NB4 (cell line): ENCODE results near the gene PHAF1.
A peak's percentile ranks its signal among the peaks of the same experiment; 100 is the strongest.

Experiments
- DNase-seq: peaks from one replicate; pipeline ENCODE4 v3.0.0; 2010; ENCODE audit warnings: low read depth
- H3K4me3 ChIP-seq: one replicate; pipeline ENCODE4 v1.5.1; 2011; ENCODE audit warnings: mild to moderate bottlenecking, low read depth, low read length, moderate library complexity
- CTCF ChIP-seq: IDR thresholded peaks from one replicate; pipeline ENCODE4 v1.5.1; 2012; ENCODE audit warnings: low read depth, low read length
- MAX ChIP-seq: IDR thresholded peaks from 2 replicates; pipeline ENCODE4 v1.6.1; 2011; ENCODE audit warnings: low read depth, low read length
- MYC ChIP-seq: IDR thresholded peaks from 2 replicates; pipeline ENCODE4 v1.6.1; 2011; ENCODE audit warnings: low read depth, low read length
- POLR2A ChIP-seq: IDR thresholded peaks from 2 replicates; pipeline ENCODE4 v1.6.1; 2011; ENCODE audit warnings: mild to moderate bottlenecking; ENCODE audit not compliant: insufficient read length; ENCODE audit errors: extremely low read depth

The PHAF1 gene

GRCh38 chr16:67109407-67110135 is at the start of gene PHAF1:
TSS of gene PHAF1 (plus strand) at chr16:67109941. CDS start at chr16:67110176, 235 bp downstream.
- DNase-seq = peak; percentile 94
- H3K4me3 ChIP-seq = peak within 1 kb of the TSS; percentile 96
- TF ChIP-seq CTCF = no peak
- TF ChIP-seq MAX = peak; percentile 58; the same call in 1 of the 2 replicates
- peak; percentile 46; the same call in 1 of the 2 replicates for TF ChIP-seq MYC
- peak; percentile 89 for TF ChIP-seq POLR2A

- TF ChIP-seq MAX (no peak), CTCF (no peak), POLR2A (no peak), MYC (no peak)
- DNase-seq = peak; percentile 28
- no peak overlapping the region for H3K4me3 ChIP-seq
These were observed 46.7 kb upstream of the PHAF1 start for GRCh38 chr16:67063008-67063407.

GRCh38 chr16:67068212-67068753 is 41.5 kb upstream of the PHAF1 start:
- TF ChIP-seq MAX (no peak), MYC (no peak), POLR2A (no peak), CTCF (no peak)
- no peak for DNase-seq
- H3K4me3 ChIP-seq = no peak overlapping the region

- no peak for DNase-seq
- TF ChIP-seq CTCF (no peak), POLR2A (no peak), MYC (no peak), MAX (no peak)
- no peak overlapping the region for H3K4me3 ChIP-seq
These were observed 38.2 kb upstream of the PHAF1 start for GRCh38 chr16:67071476-67072048.

- TF ChIP-seq POLR2A (no peak), MAX (no peak), MYC (no peak), CTCF (no peak)
- no peak for DNase-seq
- H3K4me3 ChIP-seq = no peak overlapping the region
These were observed 34.4 kb upstream of the PHAF1 start for GRCh38 chr16:67075331-67075730.

GRCh38 chr16:67077871-67078270 is 31.9 kb upstream of the PHAF1 start:
- DNase-seq = no peak
- TF ChIP-seq CTCF = no peak
- no peak for TF ChIP-seq MYC
- TF ChIP-seq MAX = no peak
- TF ChIP-seq POLR2A = no peak

More at GRCh38 chr16:67077871-67078270, 31.9 kb upstream of the PHAF1 start:
- H3K4me3 ChIP-seq = no peak overlapping the region
